LNCAP (cell line): ENCODE measurements around the gene TNPO2.

Experiments
- CTCF ChIP-seq: fragments of 450-650 bp; IDR thresholded peaks from 2 replicates; pipeline ENCODE4 v1.5.1; 2017; ENCODE audit warnings: mild to moderate bottlenecking

TNPO2 gene

GRCh38 chr19:12689012-12689411 lies 34.7 kb downstream of the TNPO2 start:
- no peak for TF ChIP-seq CTCF

- no peak for TF ChIP-seq CTCF
Observed at GRCh38 chr19:12687496-12688196, 36.1 kb downstream of the TNPO2 start, which contains the start of gene GNG14. TSS of gene GNG14 (plus strand) at chr19:12687998. CDS start at chr19:12688049, 51 bp downstream.

- no peak for TF ChIP-seq CTCF
Observed at GRCh38 chr19:12685831-12686230, 37.9 kb downstream of the TNPO2 start.

GRCh38 chr19:12681074-12681987 lies 42.4 kb downstream of the TNPO2 start, which contains the start of gene DHPS:
TSS of gene DHPS (minus strand) at chr19:12681880. CDS start at chr19:12681766, 114 bp downstream.
- no peak for TF ChIP-seq CTCF

GRCh38 chr19:12680034-12680433 lies 43.7 kb downstream of the TNPO2 start:
- TF ChIP-seq CTCF = no peak

- no peak for TF ChIP-seq CTCF
Observed at GRCh38 chr19:12676928-12677327, 46.8 kb downstream of the TNPO2 start.

- TF ChIP-seq CTCF = peak; percentile 93
Observed at GRCh38 chr19:12676384-12676792, 47.3 kb downstream of the TNPO2 start.
